SK-N-SH (cell line): ENCODE results near the gene TTC14. TPM values are rescaled to one million over a fixed set of nuclear protein-coding genes. Genes with fewer than 3 reads are reported as not detected.
"Not testable (repeated sequence)": the region's sequence is repeated elsewhere in the genome, so short reads cannot be mapped to it uniquely, and the experiment has no call there.

ENCODE experiments used
- CTCF ChIA-PET: fragments of 300-600, 350-600 bp; formaldehyde crosslinking; extraction: SDS; loops from one replicate; lab custom pipeline; 2021; lab: Yijun Ruan, JAX
- POLR2A ChIA-PET: fragments of 350-600 bp; sonication (Branson Sonifier 250); formaldehyde crosslinking; extraction: SDS; loops from one replicate; lab custom pipeline; 2020; ENCODE audit warnings: antibody characterized with exemption, inconsistent platforms; lab: Yijun Ruan, JAX
- DNase-seq: peaks from one replicate; pipeline ENCODE4 v3.0.0; 2012
- H2AFZ ChIP-seq: fragments of 200-600 bp; sonication (generic); 2 replicates; pipeline ENCODE4 v1.8.1; 2016; ENCODE audit warnings: antibody characterized with exemption, mild to moderate bottlenecking, low read depth
- H3F3A ChIP-seq: fragments of 200-600 bp; sonication (generic); replicated peaks from 2 replicates; pipeline ENCODE3; 2016; ENCODE audit warnings: antibody characterized with exemption, mild to moderate bottlenecking; ENCODE audit not compliant: insufficient read depth
- H3K27ac ChIP-seq, 2 experiments: fragments of 200-500 bp in 1 of 2; fragments of 200-600 bp in 1 of 2; sonication (Bioruptor generic) in 1 of 2; sonication (generic), shearing (Covaris generic) in 1 of 2; 2 replicates each; pipeline versions ENCODE4 v1.5.1 to v1.6.1; 2014 to 2016; ENCODE audit warnings: low read depth in 2 of 2, inconsistent platforms in 1 of 2, low read length in 1 of 2, mild to moderate bottlenecking in 1 of 2, mixed read lengths in 1 of 2
- H3K27me3 ChIP-seq: fragments of 200-600 bp; sonication (generic), shearing (Covaris generic); 2 replicates; pipeline ENCODE4 v1.6.1; 2016; ENCODE audit warnings: mixed run types; ENCODE audit not compliant: insufficient read depth
- H3K36me3 ChIP-seq, 2 experiments: fragments of 200-500 bp in 1 of 2; fragments of 200-600 bp in 1 of 2; sonication (Bioruptor generic) in 1 of 2; sonication (generic) in 1 of 2; replicated peaks in 1 of 2; 2 replicates each; pipeline versions ENCODE3 to v1.5.1; 2014 to 2016; ENCODE audit warnings: low read length in 1 of 2, mild to moderate bottlenecking in 1 of 2; ENCODE audit not compliant: insufficient read depth in 2 of 2, control insufficient read depth in 1 of 2
- H3K4me1 ChIP-seq, 2 experiments: fragments of 200-500 bp in 1 of 2; fragments of 200-600 bp in 1 of 2; sonication (Bioruptor generic) in 1 of 2; sonication (generic), shearing (Covaris generic) in 1 of 2; 2 replicates each; pipeline versions ENCODE4 v1.5.1 to v1.6.1; 2014 to 2016; ENCODE audit warnings: low read depth in 1 of 2, low read length in 1 of 2, mixed run types in 1 of 2; ENCODE audit not compliant: insufficient read depth in 2 of 2, control insufficient read depth in 1 of 2
- H3K4me2 ChIP-seq: fragments of 200-600 bp; sonication (generic), shearing (Covaris generic); 2 replicates; pipeline ENCODE4 v1.6.1; 2017; ENCODE audit warnings: mixed run types
- H3K4me3 ChIP-seq, 2 experiments: fragments of 200-500 bp in 1 of 2; fragments of 200-600 bp in 1 of 2; sonication (Bioruptor generic) in 1 of 2; sonication (generic), shearing (Covaris generic) in 1 of 2; 2 replicates each; pipeline versions ENCODE4 v1.5.1 to v1.8.1; 2014 to 2016; ENCODE audit warnings: low read depth in 2 of 2, inconsistent platforms in 1 of 2, low read length in 1 of 2, mild to moderate bottlenecking in 1 of 2, mixed read lengths in 1 of 2, moderate library complexity in 1 of 2
- H3K79me2 ChIP-seq: fragments of 200-600 bp; sonication (generic); 2 replicates; pipeline ENCODE4 v1.8.1; 2017; ENCODE audit warnings: mild to moderate bottlenecking; ENCODE audit not compliant: insufficient read depth
- H3K9ac ChIP-seq: fragments of 200-600 bp; sonication (generic); 2 replicates; pipeline ENCODE4 v1.6.1; 2017; ENCODE audit warnings: mixed run types
- H3K9me2 ChIP-seq: fragments of 200-600 bp; sonication (generic); 2 replicates; pipeline ENCODE4 v1.6.1; 2017; ENCODE audit warnings: mixed run types
- H3K9me3 ChIP-seq: fragments of 200-600 bp; sonication (generic); 2 replicates; pipeline ENCODE4 v1.6.1; 2017; ENCODE audit warnings: mixed run types, mild to moderate bottlenecking, moderate library complexity
- H4K20me1 ChIP-seq: fragments of 200-600 bp; sonication (generic); 2 replicates; pipeline ENCODE4 v1.6.1; 2017; ENCODE audit warnings: mild to moderate bottlenecking, mixed run types; ENCODE audit not compliant: insufficient read depth
- CHD2 ChIP-seq: fragments of 150-350 bp; IDR thresholded peaks from 2 replicates; pipeline ENCODE4 v1.6.1; 2018; ENCODE audit warnings: low read length; ENCODE audit not compliant: partially characterized antibody
- CTCF ChIP-seq: fragments of 200-600 bp; sonication (generic); IDR thresholded peaks from 2 replicates; pipeline ENCODE4 v1.6.1; 2017; ENCODE audit warnings: antibody characterized with exemption, mild to moderate bottlenecking, moderate library complexity
- ELF1 ChIP-seq: IDR thresholded peaks from 2 replicates; pipeline ENCODE4 v1.4.0; 2012
- EP300 ChIP-seq, 2 experiments: IDR thresholded peaks; 2 replicates each; pipeline versions ENCODE4 v1.4.0 to v1.6.1; 2012; ENCODE audit warnings: borderline replicate concordance in 1 of 2, low read depth in 1 of 2, low read length in 1 of 2
- FOXM1 ChIP-seq: IDR thresholded peaks from 2 replicates; pipeline ENCODE4 v1.4.0; 2012; ENCODE audit warnings: low read depth, mild to moderate bottlenecking
- JUND ChIP-seq: IDR thresholded peaks from 2 replicates; pipeline ENCODE4 v1.4.0; 2012
- NRF1 ChIP-seq: IDR thresholded peaks from 2 replicates; pipeline ENCODE4 v1.6.1; 2012; ENCODE audit warnings: low read depth, mild to moderate bottlenecking, low read length
- WGBS: methylation state at CpG from one replicate; pipeline ENCODE4 v1.1.6; 2017; ENCODE audit warnings: low lambda C conversion rate; 5-methylcytosine and 5-hydroxymethylcytosine counted together
- polyA plus RNA-seq, 3 experiments: library from polyadenylated mRNA; depleted of rRNA; stranded (reverse); fragments of >200 nt; gene quantifications; 2 replicates each; pipeline ENCODE4 v1.2.3, GENCODE V29; 2012
- TF ChIP-seq, protein P1 (sequence below): IDR thresholded peaks from 2 replicates; pipeline ENCODE4; 2012

TTC14 gene
- polyA plus RNA-seq, 1 of the 3 experiments (the other 2 are of a cell fraction) = 20.6 TPM

DNA sequence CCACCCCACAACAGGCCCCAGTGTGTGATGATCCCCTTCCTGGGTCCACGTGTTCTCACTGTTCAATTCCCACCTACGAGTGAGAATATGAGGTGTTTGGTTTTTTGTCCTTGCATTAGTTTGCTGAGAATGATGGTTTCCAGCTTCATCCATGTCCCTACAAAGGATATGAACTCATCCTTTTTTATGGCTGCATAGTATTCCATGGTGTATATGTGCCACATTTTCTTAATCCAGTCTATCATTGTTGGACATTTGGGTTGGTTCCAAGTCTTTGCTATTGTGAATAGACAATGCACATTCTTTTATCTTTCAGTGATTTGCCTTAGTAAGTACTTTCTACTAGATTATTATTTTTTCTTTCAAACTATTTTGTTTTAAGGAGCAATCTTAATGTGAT, 16.6 kb downstream of the TTC14 start:
- DNase-seq, H3K27ac ChIP-seq, H3K27me3 ChIP-seq, H3K4me2 ChIP-seq, H3K79me2 ChIP-seq, H2AFZ ChIP-seq, H3K9me3 ChIP-seq, CTCF ChIA-PET, H3K9me2 ChIP-seq, POLR2A ChIA-PET, H3F3A ChIP-seq, H3K4me3 ChIP-seq, H3K4me1 ChIP-seq, H3K9ac ChIP-seq, H4K20me1 ChIP-seq: not testable (repeated sequence)
- H3K36me3 ChIP-seq = peaks cover 22 to 42% of the 10 kb centered on the region in 2 experiments
- 96% methylated on average over 2 of the region's 2 CpGs for WGBS

DNA sequence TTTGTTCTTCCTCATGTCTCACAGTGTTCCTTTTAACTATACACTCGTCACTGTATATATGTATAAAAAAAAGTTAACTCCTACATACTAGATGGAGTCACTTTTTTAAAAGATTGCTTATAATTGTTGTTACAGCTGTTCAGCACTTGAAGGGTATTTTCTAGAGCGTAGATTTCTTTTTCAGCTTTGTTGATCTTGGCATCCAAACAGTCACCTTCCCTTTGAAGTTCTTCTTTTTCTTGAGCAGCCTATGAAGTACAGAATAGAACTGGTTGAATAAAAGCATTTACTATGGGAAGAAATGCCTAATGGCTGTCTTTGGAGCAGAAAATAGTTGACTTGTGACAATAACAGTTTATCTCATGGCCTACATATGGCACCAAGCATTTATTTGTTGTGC, 17.8 kb downstream of the TTC14 start:
- peaks cover 4% of the 10 kb centered on the region for H3F3A ChIP-seq
- H3K4me2 ChIP-seq = no peak overlapping the region
- no peaks in the 10 kb centered on the region for H3K9me3 ChIP-seq
- H2AFZ ChIP-seq = no peak overlapping the region
- H3K9ac ChIP-seq = no peak overlapping the region
- H3K27ac ChIP-seq = no peak overlapping the region
- no peaks in the 10 kb centered on the region for H3K79me2 ChIP-seq
- no peaks in the 10 kb centered on the region for H3K4me1 ChIP-seq
- 99% methylated on average over 2 of the region's 2 CpGs for WGBS
- CTCF ChIA-PET = no interaction called here
- no peaks in the 10 kb centered on the region for H4K20me1 ChIP-seq
- no peak for TF ChIP-seq JUND
- TF ChIP-seq CTCF = no peak
- no peak for TF ChIP-seq FOXM1
- no peak for TF ChIP-seq ELF1
- TF ChIP-seq, protein P1, sequence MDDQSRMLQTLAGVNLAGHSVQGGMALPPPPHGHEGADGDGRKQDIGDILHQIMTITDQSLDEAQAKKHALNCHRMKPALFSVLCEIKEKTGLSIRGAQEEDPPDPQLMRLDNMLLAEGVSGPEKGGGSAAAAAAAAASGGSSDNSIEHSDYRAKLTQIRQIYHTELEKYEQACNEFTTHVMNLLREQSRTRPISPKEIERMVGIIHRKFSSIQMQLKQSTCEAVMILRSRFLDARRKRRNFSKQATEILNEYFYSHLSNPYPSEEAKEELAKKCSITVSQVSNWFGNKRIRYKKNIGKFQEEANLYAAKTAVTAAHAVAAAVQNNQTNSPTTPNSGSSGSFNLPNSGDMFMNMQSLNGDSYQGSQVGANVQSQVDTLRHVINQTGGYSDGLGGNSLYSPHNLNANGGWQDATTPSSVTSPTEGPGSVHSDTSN = no peak
- no peak for TF ChIP-seq NRF1
- no peak for TF ChIP-seq CHD2
- no peaks in the 10 kb centered on the region for H3K9me2 ChIP-seq
- no peak for DNase-seq
- H3K4me3 ChIP-seq = no peak overlapping the region
- H3K27me3 ChIP-seq = no peaks in the 10 kb centered on the region
- POLR2A ChIA-PET = no interaction called here
- peaks cover 10 to 33% of the 10 kb centered on the region in 2 experiments for H3K36me3 ChIP-seq

- no peaks in the 10 kb centered on the region for H3K36me3 ChIP-seq
- H3K4me2 ChIP-seq = no peak overlapping the region
- ChIA-PET POLR2A (no interaction called here), CTCF (interaction anchor here (0.6 kb wide), 1 partner anchor 16 kb away, joined by 4 read pairs; no protein-coding TSS in a partner anchor)
- no peaks in the 10 kb centered on the region for H4K20me1 ChIP-seq
- no peaks in the 10 kb centered on the region for H3K9me2 ChIP-seq
- no peaks in the 10 kb centered on the region for H3K79me2 ChIP-seq
- no peak overlapping the region for H3K4me3 ChIP-seq
- no peak overlapping the region for H3K27ac ChIP-seq
- H3K27me3 ChIP-seq = no peaks in the 10 kb centered on the region
- TF ChIP-seq EP300 (IDR thresholded peaks at IDR 0.05; ENCODE audit: borderline replicate concordance in 1 of 2, low read depth in 1 of 2, low read length in 1 of 2) (no peak), CHD2 (no peak)
- H2AFZ ChIP-seq = no peak overlapping the region
- WGBS = 93% methylated on average over 2 of the region's 2 CpGs
- H3K4me1 ChIP-seq = no peaks in the 10 kb centered on the region
- DNase-seq = no peak
- H3K9me3 ChIP-seq = no peaks in the 10 kb centered on the region
- H3F3A ChIP-seq = no peaks in the 10 kb centered on the region
- no peak overlapping the region for H3K9ac ChIP-seq
These were observed 22.8 kb downstream of the TTC14 start for GRCh38 chr3:180624714-180625113.
